IPS-11a (cell line): Measurements from ENCODE around the gene COL4A1.
"Not testable (repeated sequence)": the region's sequence is repeated elsewhere in the genome, so short reads cannot be mapped to it uniquely, and the experiment has no call there.

Experiments used
- H3K4me3 ChIP-seq: one replicate; pipeline ENCODE4 v1.5.1; 2013; ENCODE audit warnings: low read depth, low read length, control low read depth

COL4A1 gene

GRCh38 chr13:110324026-110324749 is 17.2 kb upstream of the COL4A1 start:
- no peak overlapping the region for H3K4me3 ChIP-seq

- no peak overlapping the region for H3K4me3 ChIP-seq
These were observed 16.4 kb upstream of the COL4A1 start for GRCh38 chr13:110323172-110323891.

GRCh38 chr13:110322828-110323171 is 15.8 kb upstream of the COL4A1 start:
- no peak overlapping the region for H3K4me3 ChIP-seq

- no peak overlapping the region for H3K4me3 ChIP-seq
These were observed 15.3 kb upstream of the COL4A1 start for GRCh38 chr13:110322126-110322827.

GRCh38 chr13:110321573-110321972 is 14.6 kb upstream of the COL4A1 start:
- not testable (repeated sequence) for H3K4me3 ChIP-seq

- H3K4me3 ChIP-seq, result no peak overlapping the region
These were observed 13.7 kb upstream of the COL4A1 start for GRCh38 chr13:110320645-110321044.

GRCh38 chr13:110319774-110320509 is 13.0 kb upstream of the COL4A1 start:
- no peak overlapping the region for H3K4me3 ChIP-seq

- H3K4me3 ChIP-seq, result no peak overlapping the region
These were observed 12.4 kb upstream of the COL4A1 start for GRCh38 chr13:110319397-110319773.

- no peak overlapping the region for H3K4me3 ChIP-seq
These were observed 12.0 kb upstream of the COL4A1 start for GRCh38 chr13:110318920-110319319.

GRCh38 chr13:110317496-110318195 is 10.7 kb upstream of the COL4A1 start:
- H3K4me3 ChIP-seq, result no peak overlapping the region

- no peak overlapping the region for H3K4me3 ChIP-seq
These were observed 10.1 kb upstream of the COL4A1 start for GRCh38 chr13:110317093-110317492.

- no peak overlapping the region for H3K4me3 ChIP-seq
These were observed 9.2 kb upstream of the COL4A1 start for GRCh38 chr13:110316196-110316595.

- H3K4me3 ChIP-seq, result no peak overlapping the region
These were observed 7.7 kb upstream of the COL4A1 start for GRCh38 chr13:110314516-110315245.

GRCh38 chr13:110313733-110314132 is 6.8 kb upstream of the COL4A1 start:
- H3K4me3 ChIP-seq, result not testable (repeated sequence)

- H3K4me3 ChIP-seq, result not testable (repeated sequence)
These were observed 6.3 kb upstream of the COL4A1 start for GRCh38 chr13:110313261-110313660.

GRCh38 chr13:110312339-110313031 is 5.5 kb upstream of the COL4A1 start:
- H3K4me3 ChIP-seq, result no peak overlapping the region

GRCh38 chr13:110311443-110312338 is 4.7 kb upstream of the COL4A1 start:
- H3K4me3 ChIP-seq, result no peak overlapping the region
